ENCODE data around the gene CDK18.
"Not testable (repeated sequence)": the region's sequence is repeated elsewhere in the genome, so short reads cannot be mapped to it uniquely, and the experiment has no call there.

CDK18 gene

DNA sequence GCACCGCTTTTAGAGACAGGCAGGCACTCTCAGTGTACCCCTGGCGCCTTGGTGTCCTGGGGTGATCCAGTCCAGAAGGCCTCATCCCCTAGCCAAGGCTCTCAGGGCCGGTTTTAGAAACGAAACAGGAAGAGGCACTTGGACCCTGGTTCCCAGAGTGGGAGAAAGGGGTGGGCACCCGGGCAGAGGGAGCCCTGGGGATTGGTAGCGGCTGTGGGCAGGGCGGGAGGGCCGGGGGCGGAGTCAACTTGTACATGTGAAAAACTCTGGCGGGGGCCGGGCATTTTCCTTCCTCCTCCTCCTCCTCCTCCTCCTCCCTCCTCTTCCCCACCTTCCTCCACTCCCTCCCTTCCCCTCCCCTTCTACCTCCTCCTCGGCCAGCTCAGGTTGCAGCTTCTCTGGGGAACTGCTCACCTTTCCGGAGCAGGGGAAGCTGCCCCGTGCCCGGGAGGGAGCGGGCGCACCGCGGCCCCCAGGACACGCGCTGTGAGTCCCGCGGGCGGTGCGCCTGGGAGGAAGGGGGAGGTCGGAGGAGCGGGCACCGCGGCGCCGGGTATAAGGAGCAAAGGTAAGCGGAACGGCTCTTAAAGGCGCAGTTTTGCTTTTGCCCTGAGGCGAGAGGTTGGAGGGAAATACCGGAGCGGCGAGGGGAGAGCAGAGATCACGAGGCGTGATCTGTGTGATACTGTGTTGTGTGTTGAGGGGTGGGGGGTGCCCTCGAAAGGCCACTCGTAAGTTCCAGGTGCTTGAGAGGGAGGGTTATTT lies at the start of gene CDK18:
TSS of gene CDK18 (plus strand) at position 359 of the 765 bp plus-strand sequence. CDS start 18,499 bp downstream, outside the sequence.
- DNase-seq, result peak; percentile 20 to 89 (median 80)

DNA sequence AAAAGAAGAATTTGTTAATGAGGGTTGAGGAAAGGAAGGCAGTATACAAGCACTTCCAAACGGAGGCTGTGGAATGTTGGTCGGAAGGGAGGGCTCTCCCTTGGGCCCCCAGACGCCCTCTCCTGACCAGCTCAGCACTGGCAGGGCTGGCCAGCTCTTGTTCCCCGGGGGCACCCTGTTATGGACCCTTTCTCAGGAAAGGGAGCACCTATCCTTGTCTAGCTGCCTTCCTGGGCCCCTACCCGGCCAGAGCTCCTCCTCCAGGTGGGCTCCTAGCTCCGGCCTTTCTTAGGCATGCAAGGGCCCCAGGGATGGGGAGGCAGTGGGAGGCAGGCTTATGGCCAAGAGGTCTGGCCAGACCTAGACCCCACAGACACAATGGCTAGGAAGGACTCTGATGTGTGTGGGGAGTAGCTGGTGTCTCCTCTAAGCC lies 49.5 kb upstream of the CDK18 start:
- no peak for DNase-seq

DNA sequence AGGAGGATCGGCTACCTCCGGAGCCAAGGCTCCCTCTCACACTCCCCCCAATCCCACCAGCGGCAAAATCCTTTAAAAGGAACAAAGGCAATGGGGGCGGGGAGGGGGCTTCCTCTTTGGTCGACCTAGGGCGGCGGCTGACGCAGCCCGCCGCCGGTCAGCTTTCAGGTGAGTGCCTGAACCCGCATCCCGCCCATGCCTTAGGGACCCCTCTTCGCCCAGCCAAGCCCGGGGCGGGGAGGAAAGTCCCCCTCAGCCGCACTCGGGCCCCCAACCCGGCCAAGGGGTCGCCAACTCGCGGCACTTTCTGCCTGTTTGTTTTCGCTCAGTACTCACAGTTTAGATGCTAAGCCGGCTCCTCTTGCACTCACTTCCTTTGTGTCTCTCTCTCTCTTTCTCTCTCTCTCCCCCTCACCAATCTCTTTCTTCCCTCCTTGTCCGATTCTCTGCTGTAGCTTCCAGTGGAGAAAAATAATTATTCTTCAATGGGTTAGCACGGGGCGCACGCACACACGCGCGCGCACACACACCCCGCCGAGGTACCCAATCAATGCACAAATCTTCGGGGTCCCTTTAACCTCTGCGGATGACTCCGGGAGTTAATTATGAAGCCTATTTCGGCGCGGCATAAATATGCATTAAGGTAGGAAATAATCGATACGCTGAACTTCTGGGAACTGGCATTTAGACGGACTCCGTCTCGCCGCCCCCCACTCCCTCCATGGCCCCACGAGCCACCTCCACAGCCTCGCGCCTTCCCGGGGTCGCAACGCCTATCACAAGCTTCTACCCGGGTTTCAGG lies 48.7 kb upstream of the CDK18 start, which contains the start of gene BLACAT1:
TSS of gene BLACAT1 (minus strand) at position 465 of the 802 bp plus-strand sequence.
- DNase-seq, result no peak

DNA sequence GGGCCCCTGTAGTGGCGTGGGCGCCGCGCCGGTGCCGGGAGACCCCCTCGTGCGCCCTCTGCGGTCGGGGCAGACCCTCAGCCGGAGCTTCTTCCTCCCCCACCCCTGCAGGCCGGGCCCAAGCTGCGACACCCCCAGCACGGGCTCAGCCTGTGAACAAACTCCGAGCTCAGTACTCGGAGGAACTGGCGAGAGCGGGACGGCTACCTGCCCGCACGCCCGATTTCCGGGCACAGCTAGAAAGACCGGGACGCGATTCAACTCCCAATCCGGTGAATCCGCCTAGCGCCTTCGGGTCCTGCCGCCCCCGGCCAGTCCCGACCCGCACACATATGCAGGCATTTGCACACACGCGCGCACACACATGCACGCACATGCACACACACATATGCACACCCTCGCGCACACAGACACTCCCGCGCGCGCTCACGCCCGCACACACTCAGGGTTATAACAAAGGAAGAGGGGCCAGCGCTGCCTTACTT lies 48.0 kb upstream of the CDK18 start:
- DNase-seq, result no peak

DNA sequence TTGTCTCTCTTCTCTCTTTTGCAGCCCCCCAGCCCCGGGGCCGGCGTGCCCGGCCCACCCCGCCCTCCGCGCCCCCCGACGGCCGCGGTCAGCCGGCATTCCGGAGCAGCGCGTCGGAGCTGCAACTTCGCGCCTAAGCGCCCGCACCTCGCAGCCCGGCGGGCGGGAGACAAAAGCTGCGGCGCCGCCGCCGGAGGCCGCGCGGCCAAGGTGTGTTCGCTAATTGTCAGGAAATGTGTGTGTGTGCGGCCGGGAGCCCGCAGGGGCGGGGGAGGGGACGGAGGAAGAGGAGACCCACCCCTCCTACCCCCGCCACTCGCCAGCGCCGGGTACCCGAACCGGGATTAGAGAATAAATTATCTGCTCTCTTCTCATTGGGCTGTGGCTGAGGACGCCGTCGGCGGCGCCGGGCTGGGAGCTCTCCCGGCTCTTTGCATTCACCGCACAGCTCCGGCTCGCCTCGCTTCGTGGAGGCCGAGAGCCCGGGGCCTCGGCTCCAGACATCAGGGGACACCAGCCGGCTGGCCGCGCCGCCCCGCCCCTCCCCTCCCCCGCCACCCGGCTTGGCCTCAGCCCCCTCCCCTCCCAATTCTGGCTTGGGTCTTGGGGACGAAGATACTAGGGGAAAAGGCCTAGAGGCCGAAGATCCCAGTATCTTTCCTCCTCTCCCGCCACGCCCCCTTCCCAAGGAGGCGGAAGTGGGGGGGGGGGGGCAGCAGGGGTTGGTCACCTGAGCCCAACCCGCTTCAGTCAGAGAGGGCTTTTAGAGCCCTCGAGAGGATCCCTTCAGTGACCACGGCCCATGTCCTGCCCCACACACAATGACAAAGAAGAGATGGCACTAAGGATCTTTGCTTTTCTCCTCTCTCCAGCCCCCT lies 47.4 kb upstream of the CDK18 start:
- peak in 1 of 14 donors; percentile 75 for DNase-seq

DNA sequence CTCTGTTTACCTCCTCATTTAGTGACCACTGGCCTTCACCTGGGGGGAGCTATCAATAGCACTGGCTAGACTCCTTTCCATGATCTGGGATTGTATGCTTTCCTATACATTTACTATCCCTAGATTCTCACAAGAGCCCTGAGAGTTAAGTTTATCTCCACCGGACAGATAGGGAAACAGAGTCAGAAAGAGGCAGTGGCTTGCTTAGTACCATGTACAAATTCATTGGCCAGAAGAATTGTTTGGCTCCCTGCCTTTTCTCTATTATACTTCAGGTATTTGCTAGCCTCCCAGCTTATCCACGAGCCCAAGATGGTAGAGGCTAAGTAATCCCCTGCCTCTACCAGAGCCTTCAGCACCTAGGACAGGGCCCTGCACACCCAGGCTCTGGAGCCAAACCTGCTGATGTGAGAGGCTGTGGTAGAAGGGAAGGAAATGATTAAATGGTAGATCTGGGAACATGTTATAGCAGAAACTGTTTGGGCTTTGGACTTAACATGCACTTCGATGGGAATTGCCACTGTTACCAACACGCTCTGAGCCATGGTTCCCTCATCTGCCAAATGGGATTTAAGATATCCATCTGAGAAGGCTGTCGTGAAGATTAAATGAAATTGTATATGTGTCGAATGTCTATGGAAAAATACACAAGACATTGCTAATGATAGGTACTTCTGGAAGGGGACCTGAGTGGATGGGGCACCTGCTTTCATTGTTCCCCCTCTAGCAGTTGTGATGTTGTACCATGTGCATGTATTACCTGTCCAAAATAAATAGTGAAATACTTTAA lies 45.5 kb upstream of the CDK18 start:
- DNase-seq, result no peak

DNA sequence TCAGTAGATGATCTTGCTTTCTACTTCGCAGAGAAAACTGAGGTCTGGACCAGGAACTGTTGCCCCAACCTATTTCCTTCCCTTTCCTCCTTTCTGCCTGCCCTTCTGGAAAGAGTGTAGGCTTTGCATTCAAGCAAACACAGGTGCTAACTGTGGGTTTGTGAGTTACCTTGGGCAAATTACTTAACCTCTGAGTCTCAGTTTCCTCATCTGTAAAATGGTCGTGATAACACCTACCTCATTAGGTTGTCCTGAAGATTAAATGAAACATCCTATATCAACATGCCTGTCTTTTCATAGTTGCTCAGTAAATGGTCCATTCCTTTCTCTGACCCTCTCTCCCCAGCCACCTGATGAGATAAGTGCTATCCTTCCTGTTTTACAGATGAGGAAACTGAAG lies 39.1 kb upstream of the CDK18 start:
- no peak for DNase-seq

DNA sequence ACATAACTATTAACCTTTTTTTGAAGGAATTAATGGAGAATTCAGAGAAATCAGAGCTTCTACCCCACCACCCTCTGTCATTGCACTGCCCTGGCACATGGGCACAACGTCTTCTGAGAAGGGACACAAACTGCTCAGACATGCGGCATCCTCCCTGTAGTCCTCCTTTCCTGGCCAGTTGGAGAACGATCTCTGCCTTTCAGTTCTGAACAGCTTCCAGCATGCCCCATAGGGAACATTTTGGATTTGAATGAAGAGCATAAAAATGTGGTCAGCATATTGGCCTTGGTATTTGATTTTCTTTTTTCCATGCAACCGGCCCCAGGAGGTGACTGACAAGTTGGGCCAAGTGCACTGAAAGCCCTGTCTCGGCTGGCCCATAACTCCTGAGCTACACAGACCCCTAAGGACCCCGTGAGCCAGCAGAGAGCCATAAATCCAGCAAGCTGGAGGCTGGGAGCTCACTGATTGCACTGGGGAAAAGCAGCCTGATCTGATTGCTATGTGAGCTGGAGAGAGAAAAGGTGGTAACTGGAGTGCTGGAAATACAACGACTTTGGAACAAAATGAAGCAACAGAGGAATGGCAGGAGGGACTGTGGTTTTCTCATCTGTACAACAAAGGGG lies 37.8 kb upstream of the CDK18 start:
- DNase-seq, result no peak

DNA sequence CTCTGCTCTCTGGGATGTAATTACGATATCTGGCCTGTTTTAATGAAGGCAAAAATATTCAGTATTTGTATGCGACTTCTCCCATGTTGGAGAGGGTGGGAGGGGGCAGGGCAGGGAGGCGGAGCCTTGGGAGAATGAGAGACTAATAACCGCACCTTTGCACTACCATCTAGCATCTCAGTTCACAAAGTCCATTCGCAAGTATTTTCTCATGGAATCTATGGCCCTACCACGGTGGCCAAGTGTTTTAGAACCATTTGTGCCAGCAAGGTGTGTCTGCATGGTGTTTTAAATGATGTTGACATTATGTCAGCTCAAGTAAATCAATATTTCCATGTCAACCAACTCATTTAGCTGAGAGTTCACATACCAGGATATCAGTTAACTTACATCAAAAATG lies 34.3 kb upstream of the CDK18 start:
- DNase-seq, result no peak

DNA sequence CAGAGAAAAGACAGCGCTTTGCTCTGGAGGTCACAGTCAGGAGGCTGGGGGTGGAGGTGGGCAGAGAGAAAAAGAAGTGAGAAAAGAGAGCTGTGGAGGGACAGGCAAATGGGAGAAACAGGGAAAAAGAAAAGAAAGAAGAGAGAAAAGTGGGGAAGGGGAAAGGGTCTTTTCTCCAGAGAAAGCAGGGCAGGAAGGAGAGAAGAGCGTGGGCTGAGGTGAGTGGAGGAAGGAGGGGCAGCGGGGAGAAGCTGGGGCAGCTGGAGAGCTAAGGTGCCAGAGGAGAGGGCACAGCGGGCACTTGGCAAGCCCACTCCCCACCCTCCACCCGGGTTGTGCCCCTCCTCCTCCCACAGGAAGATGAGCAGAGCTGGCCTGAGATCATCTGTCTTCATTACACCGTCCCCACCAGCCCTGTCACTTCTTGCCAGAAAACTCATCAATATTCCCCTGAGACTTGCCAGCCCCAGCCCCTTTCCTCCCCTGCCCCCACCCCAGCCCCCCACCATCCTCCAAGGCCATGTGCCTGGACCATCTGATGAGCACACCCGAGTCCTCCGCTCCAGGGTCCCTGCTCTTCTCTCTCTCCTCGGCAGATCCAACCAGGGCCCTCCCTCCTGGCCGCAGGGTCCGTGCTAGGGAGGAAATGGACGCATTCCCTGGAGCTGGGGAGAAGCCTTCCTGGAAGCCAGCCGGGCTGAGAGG lies 31.6 kb upstream of the CDK18 start:
- no peak for DNase-seq

DNA sequence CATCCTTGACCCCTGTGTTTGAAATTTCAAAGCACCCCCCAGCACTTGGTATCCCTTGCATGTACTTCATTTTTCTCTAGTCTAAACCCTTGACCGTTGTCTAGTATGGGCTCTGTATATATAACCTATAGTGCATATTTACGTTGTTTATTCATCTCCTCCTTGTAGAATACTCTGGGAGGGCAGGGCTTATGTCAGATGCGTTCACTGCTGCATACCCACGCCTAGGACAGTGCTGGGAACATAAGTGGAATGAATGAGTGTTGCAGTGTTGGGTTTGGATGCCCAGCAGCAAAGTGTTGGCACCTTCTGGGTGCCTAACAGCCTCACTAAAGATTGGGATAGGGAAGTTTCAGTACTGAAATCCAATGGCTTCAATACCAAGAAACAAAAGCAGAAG lies 31.0 kb upstream of the CDK18 start:
- DNase-seq, result no peak

DNA sequence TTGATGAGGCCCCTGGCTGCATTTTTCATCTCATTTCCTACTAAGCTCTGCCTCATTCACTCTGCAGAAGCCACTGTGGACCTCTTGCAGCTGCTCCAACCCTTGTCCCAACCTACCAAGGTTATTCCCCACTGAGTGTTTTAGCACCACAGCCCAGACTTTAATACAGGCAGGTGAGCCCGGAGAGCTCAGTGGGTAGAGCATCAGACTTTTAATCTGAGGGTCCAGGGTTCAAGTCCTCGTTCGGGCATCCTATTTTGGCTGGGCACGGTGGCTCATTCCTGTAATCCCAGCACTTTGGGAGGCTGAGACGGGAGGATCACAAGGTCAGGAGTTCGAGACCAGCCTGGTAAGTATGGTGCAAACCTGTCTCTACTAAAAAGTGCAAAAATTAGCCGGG lies 30.5 kb upstream of the CDK18 start:
- no peak for DNase-seq

DNA sequence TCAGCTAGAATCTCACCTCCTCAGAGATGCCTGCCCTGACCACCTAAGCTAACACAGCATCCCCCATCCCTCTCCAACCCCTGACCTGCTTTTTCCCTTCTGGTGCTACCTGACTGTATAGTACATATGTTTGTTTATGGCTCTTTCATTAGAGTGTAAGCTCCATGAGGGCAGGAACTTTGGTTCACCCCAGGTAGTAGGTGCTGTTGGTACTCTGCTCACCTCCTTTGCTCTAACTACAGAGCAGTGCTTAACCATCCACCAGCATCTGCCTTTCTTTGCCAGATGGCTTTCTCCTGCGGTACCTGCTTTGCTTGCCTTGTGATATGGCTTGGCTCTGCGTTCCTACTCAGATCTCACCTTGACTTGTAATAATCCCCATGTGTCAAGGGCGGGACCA lies 29.9 kb upstream of the CDK18 start:
- no peak for DNase-seq

DNA sequence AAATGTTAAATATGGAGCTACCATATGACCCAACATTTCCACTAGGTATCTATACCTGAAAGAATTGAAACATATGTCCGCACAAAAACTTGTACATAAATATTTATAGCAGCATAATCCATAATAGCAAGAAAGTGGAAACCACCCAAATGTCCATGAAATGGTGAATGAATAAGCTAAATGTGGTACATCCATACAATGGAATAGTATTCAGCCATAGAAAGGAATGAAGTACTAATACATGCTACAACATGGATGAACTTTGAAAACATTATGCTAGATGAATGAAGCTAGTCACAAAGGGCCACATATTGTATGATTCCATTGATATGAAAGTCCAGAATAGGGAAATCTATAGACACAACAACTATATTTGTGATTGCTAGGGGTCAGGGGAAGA lies 28.6 kb upstream of the CDK18 start:
- no peak for DNase-seq

DNA sequence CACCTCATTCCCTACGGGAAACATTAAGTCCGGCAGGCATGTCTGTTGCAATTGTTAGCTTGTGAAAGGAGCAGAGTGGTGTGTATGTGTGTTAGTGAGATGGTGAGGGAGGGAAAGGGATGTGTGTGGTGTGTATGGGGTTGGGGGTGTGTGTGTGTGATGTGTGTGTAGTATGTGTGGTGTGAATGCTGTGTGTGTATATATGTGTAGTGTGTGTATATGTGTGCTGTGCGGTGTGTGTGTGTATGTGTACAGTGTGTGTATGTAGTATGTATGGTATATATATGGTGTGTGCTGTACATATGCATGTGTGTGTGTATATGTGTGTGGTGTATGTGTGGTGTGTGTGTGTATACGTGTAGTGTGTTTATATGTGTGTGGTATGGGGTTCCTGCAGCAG lies 27.8 kb upstream of the CDK18 start:
- DNase-seq, result no peak

DNA sequence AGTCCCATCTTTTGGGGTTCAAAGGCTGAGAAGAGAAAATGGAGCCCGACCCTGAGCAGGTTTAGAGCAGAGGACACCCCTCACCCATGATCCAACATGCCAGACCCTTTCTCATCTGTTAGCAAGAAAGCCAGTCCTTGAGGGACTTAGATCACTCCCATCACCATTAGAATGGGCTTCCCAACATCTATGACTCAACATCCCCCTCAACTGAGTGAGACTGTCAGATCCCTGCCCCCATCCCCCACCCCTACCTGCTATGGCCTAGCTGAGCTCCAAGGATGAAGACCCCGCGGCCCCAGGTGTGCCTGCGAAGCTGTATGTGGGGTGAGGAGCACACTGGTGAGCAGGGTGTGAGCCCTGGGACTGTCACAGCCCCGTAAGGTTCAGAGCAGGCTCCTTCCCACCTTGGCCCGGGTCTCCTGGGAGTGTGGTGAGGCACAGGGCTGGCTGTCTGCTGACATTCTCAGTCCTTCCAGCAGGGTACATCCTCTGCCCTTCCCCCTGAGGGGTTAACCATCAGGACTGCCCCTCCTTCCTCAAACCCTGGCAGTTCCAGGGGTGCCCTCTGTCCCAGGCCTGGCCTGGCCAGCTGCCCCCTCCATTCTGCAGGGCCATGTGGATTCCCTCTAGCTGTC lies 27.2 kb upstream of the CDK18 start:
- no peak for DNase-seq

DNA sequence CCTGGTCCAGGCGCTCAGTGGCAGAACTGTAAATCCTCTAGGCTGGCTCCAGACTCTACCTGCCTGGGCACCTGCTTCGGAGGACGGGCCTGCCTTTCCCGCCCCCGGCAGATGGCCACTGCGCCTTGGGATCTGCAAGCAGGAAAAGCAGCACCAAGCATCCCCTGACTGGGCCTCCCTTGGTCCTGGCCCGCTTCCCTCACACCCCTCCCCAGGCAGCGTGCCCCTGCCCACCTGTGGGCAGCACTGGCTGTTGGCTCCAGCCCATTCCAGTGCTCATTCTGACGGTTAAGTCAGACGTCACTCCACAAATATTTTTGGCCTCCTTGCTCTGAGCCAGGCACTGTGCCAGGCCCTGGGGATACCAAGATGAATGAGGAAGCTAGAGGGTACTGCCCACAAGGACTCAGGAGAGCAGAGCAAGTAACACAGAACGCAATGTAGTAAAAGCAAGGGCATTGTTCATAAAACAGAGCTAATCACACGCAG lies 26.7 kb upstream of the CDK18 start:
- DNase-seq, result peak in 6 of 14 donors; percentile 10 to 89 (median 32)

DNA sequence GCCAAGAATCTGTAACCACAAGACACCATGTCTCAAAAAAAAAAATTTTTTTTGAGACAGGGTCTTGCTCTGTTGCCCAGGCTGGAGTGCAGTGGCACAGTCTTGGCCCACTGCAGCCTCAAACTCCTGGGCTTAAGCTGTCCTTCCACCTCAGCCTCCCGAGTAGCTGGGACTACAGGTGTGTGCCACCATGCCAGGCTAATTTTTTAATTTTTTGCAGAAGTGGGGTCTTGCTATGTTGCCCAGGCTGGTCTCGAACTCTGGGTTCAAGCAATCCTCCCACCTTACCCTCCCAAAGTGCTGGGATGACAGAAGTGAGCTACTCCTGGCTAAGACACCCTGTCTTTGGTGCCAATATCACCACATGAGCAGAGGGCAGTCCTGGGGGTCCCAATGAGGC lies 25.5 kb upstream of the CDK18 start:
- not testable (repeated sequence) for DNase-seq

DNA sequence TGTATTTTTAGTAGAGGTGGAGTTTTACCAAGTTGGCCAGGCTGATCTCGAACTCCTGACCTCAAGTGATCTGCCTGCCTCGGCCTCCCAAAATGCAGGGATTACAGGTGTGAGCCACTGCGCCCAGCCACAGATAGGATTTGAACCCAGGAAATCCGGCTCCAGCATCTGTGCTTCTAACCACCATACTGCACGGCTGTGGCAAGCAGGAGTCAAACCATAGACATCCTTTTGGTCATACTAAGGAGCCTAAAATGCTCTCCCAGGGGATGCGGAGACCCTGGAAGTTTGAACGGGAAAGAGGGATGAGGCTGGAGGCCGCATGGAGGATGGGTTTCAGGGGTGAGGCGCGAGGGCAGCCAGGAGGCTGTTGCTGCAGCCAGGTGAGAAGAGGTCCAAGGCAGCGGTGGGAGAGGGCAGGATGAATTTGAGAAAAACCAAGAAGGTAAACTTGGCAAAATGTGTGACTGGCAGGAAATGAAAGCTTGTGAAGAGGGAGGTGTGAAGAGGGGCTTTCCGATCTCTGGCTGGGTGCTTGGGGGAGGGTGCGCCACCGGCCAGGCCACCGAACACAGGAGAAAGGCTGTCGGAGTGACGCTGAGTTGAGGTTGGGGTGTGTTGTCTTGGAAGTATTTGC lies 24.0 kb upstream of the CDK18 start:
- no peak for DNase-seq
